Prostate gland (tissue), 2 donors: ENCODE results near the gene TBX15.

Experiments used
- CTCF ChIP-seq, 4 experiments: fragments of 200-600 bp in 2 of 4; fragments of 450-650 bp in 2 of 4; sonication (generic) in 2 of 4; IDR thresholded peaks; 1 replicate in 3 of 4; 2 replicates in 1 of 4; pipeline ENCODE4 v1.5.1; 2016 to 2019; ENCODE audit warnings: antibody characterized with exemption in 4 of 4, mild to moderate bottlenecking in 2 of 4, moderate library complexity in 2 of 4
- POLR2A ChIP-seq: fragments of 450-650 bp; IDR thresholded peaks from one replicate; pipeline ENCODE4 v1.6.1; 2016; ENCODE audit warnings: antibody characterized with exemption, mild to moderate bottlenecking
- POLR2AphosphoS5 ChIP-seq: sonication (generic); formaldehyde crosslinking; IDR thresholded peaks from one replicate; pipeline ENCODE4 v1.6.1; 2017; ENCODE audit warnings: antibody characterized with exemption

- TF ChIP-seq CTCF (IDR thresholded peaks at IDR 0.05), result no peak
- no peak for TF ChIP-seq POLR2A
- TF ChIP-seq POLR2AphosphoS5, result no peak
These were observed 39.8 kb downstream of the TBX15 start for GRCh38 chr1:118948351-118948750.
